ENCODE results near the gene CCL7.

CCL7 gene

DNA sequence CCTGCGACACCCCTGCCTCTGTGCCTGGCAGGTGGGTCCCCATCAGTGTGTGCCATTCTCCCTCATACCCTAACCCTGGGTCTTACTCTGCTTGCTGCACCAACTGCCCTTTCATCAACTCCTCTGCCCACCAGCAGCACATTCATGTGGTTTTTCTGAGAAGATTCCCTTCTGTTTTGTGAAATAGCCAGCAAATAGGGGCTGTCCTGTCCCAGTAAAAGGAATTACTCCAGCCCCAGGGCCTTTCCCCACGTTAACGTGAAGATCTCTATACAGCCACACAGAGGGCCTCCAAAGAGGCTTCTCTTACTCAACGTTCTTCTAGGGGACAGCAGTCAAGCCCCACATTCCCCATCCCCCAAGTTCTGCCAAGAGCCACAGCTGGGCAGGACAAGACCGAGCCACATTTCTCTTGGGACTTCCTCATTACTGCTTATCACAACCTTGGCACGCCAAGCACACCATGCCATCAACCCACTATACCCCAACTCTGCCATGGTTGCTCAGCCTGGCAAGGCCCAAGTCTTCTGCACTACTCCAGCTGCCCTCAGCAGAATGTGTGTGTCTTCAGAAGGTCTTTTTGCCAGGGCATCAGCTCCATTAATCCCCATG, 33.6 kb upstream of the CCL7 start:
- TF ChIP-seq, protein P1, sequence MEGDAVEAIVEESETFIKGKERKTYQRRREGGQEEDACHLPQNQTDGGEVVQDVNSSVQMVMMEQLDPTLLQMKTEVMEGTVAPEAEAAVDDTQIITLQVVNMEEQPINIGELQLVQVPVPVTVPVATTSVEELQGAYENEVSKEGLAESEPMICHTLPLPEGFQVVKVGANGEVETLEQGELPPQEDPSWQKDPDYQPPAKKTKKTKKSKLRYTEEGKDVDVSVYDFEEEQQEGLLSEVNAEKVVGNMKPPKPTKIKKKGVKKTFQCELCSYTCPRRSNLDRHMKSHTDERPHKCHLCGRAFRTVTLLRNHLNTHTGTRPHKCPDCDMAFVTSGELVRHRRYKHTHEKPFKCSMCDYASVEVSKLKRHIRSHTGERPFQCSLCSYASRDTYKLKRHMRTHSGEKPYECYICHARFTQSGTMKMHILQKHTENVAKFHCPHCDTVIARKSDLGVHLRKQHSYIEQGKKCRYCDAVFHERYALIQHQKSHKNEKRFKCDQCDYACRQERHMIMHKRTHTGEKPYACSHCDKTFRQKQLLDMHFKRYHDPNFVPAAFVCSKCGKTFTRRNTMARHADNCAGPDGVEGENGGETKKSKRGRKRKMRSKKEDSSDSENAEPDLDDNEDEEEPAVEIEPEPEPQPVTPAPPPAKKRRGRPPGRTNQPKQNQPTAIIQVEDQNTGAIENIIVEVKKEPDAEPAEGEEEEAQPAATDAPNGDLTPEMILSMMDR (IDR thresholded peaks at IDR 0.05; ENCODE audit: borderline replicate concordance, control extremely low read depth, extremely low read depth, insufficient read depth, missing control alignments), result no peak
- no peak for DNase-seq (ENCODE audit: low spot score)
- in situ Hi-C loops (cut with MboI; ENCODE audit: low sequenced_read_pairs, unreplicated experiment), result no loop called here

DNA sequence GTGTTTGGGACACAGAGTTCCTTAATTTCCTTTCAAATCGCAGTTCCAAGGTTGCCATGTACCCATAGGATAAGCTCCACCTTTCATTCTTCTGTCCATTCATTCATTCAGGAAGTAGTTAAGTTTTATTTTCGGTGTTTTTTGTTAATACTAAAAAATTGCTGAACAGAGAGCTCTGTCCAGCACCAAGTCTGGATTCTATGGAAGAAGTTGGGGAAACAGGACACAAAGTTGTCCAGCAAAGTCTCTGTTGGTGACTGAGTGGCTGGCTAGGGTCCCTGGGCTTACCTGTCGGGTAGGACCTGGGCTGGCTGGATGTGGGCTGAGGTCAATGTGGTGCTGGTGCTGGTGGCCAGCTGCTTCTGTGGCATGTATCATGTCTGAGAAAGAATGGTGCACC, 32.6 kb upstream of the CCL7 start:
- no peak for DNase-seq (ENCODE audit: low spot score)
- TF ChIP-seq, protein P1 (IDR thresholded peaks at IDR 0.05; ENCODE audit: borderline replicate concordance, control extremely low read depth, extremely low read depth, insufficient read depth, missing control alignments), result no peak
- in situ Hi-C loops (cut with MboI; ENCODE audit: low sequenced_read_pairs, unreplicated experiment), result no loop called here

DNA sequence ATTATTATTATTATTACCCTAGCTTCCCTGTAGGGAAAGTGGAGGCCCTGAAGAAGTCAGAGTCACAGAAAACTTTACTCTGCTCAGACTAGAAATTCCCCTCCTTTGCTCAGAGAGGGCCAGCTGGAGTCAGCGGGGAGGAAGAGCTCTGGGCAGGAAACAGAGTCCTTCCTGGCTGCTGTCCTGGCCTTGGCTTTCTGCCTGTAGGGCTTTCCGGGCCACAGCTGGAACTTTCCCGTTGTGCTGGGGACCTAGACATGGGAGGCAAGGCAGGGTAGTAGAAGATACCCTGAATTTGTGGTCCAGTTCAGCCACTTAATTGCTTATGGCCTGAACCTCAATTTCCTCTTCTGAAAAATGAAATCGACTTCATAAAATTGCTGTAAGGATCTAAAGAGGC, 29.0 kb upstream of the CCL7 start:
- TF ChIP-seq, protein P1 (IDR thresholded peaks at IDR 0.05; ENCODE audit: borderline replicate concordance, control extremely low read depth, extremely low read depth, insufficient read depth, missing control alignments), result no peak
- no peak for DNase-seq (ENCODE audit: low spot score)
- in situ Hi-C loops (cut with MboI; ENCODE audit: low sequenced_read_pairs, unreplicated experiment), result no loop called here

DNA sequence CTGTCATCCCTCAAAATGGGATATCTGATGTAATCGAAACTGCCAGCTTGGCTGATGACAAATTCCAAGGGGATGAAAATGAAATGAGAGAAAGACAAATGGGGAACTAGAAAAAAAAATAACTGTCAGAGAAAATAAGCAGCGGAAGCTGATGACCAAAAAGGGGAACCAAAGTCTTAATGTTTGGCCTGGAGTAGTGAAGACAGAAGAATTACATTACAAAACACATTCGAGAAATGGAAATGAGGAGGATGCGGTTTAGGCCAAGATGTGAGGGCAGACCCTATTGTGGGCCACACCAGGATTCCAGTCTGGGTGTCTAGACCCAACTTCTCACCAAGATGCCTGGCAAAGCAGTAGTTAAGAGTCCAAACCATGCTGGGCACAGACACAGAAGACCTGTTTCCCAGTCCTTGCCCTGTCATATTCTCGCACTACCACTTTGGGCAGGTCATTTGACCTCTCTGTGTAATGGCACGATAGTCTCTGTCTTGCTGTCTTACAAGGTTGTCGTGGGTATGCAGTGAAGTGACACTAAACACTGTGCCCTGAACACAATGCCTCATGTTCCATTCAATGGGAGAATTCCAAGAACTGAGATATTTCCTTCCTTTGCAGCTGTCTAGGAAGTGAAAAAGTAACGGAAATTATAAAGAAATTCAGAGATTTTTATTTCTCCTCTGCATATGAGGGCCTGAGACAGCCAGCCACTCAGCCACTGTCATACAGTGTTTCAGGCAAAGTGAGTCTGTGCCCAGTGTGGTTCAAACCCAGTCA, 27.2 kb upstream of the CCL7 start:
- no peak for DNase-seq (ENCODE audit: low spot score)
- in situ Hi-C loops (cut with MboI; ENCODE audit: low sequenced_read_pairs, unreplicated experiment), result no loop called here
- TF ChIP-seq, protein P1 (IDR thresholded peaks at IDR 0.05; ENCODE audit: borderline replicate concordance, control extremely low read depth, extremely low read depth, insufficient read depth, missing control alignments), result no peak

DNA sequence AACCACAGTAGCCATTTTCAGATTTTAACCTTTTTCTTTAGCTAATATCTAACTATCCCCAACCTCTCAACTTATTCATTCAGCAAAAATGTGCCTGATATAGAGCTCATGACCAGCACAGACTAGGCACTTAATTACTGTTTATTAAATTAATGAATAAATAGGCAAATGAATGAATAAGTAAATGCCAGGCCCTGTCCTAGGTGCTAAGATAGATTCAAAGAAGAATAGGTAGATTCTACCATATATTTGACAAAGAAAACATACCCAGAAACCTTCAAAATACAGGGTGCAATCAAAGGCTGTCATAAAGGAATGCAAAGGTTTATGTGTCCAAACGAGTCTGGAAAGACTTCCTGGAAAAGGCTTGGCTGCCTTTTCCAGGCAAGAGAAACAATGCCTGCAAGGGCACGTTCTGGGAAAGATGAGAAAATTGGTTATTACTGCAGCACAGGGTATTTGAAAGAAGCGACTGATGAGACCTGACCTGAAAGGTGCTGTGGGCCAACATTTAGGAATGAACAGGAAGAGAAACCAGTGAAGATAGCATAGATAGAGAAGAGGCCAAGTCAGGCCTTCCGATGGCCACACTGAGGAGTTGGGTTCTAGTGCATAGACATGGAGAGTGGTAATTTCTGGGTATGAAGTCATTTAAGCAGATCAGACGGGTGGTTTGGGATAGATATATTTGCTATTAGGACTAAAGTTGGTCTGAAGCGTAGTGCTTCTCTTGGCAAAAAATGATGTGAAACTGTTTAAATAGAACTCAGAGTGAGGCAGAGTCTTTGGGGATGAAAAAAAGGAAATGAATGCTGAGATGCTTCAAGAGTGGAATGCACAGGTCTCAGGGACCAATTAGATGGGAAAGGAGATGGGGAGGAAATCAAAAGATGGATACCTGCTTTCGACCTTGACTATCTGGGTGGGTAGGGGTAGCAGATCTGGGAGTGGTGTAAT, 26.4 kb upstream of the CCL7 start:
- TF ChIP-seq, protein P1 (IDR thresholded peaks at IDR 0.05; ENCODE audit: borderline replicate concordance, control extremely low read depth, extremely low read depth, insufficient read depth, missing control alignments), result no peak
- no peak for DNase-seq (ENCODE audit: low spot score)
- in situ Hi-C loops (cut with MboI; ENCODE audit: low sequenced_read_pairs, unreplicated experiment), result no loop called here

DNA sequence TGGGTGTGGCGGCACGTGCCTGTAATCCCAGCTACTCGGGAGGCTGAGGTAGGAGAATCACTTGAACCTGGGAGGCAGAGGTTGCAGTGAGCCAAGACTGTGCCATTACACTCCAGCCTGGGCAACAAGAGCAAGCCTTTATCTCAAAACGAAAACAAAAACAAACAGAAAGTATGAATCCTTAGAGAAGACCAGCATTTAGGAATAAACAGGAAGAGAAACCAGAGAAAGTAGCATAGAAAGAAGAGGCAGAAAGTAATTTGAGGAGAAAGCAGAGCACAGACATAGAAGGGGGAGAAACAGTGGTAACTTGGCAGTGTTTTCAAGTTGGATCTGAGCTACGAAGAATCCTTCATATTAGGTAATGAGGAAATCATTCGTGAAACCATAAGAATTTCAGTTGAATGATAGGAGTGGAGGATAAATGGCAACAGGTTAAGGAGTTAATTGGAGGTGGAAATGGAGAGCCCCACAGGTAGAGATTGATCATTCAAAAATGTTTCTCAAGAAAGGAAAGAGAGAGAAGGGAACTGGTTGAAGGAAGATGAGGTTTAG, 24.6 kb upstream of the CCL7 start:
- in situ Hi-C loops (cut with MboI; ENCODE audit: low sequenced_read_pairs, unreplicated experiment), result no loop called here
- DNase-seq (ENCODE audit: low spot score), result no peak
- TF ChIP-seq, protein P1 (IDR thresholded peaks at IDR 0.05; ENCODE audit: borderline replicate concordance, control extremely low read depth, extremely low read depth, insufficient read depth, missing control alignments), result no peak
